GM18870 (cell line): ENCODE measurements around the gene BAAT.
A peak's percentile ranks its signal among the peaks of the same experiment; 100 is the strongest.
"Not testable (repeated sequence)": the region's sequence is repeated elsewhere in the genome, so short reads cannot be mapped to it uniquely, and the experiment has no call there.

ENCODE experiments used
- ATAC-seq: cut with Tn5 transposase; IDR thresholded peaks from one replicate; pipeline ENCODE4 v1.9.1; 2021; ENCODE audit warnings: moderate library complexity; ENCODE audit not compliant: unreplicated experiment

BAAT gene

DNA sequence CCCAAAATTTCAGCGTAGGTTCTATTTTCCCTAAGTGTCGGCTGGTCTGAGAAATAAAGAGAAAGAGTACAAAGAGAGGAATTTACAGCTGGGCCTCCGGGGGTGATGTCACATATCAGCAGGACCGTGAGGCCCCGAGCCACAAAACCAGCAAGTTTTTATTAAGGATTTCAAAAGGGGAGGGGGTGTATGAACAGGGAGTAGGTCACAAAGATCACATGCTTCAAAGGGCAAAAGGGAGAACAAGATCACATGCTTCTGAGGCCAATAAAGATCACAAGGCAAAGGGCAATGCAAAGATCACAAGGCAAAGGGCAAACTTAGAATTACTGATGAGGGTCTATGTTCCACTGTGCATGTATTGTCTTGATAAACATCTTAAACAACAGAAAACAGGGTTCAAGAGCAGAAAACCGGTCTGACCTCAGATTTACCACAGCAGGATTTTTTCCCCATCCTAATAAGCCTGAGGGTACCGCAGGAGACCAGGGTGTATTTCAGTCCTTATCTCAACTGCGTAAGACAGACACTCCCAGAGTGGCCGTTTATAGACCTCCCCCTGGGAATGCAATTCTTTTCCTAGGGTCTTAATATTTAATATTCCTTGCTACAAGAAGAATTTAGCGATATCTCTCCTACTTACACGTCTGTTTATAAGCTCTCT is at the start of gene BAAT:
Gene BAAT, minus strand, starts transcription at position 134 of the 664 bp plus-strand sequence. CDS start 13,602 bp downstream, outside the sequence.
- ATAC-seq = not testable (repeated sequence)

DNA sequence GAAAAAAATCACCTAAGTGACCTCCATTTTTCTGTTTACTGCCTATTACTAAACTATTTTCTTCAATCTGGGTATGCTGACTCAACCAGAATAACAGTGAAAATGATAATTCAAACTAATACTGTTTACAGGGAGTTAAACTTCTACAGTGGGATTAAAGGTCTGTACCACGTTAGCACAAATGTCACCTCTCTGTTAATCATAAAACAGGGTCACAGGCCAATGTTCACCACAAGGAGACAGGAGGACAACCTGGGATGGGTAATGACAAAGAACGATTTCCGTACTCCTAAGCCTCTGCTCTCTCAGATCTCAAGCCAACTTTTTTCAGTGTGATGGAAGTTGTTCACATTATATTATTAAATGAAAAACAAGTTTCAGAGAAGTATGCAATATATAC is 48.4 kb upstream of the BAAT start:
- ATAC-seq = no peak

DNA sequence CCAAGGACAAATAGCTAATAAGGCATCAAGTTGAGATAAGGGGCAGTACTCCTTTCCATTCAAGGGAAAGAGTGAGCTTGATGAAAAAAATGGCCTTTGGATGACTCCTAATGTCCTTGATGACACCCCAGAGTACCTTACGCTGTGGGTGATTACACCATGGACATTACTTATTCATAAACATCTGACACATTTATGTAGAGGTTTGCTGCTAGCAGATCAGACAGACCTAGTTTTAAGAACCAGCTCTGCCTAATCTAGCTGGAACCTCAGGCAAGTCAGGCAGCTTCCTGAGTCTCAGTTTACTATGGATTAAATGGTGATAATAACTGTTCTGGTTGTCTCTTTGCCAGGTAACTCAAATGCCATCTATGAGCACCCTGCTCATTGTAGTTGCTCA is 47.9 kb upstream of the BAAT start:
- no peak for ATAC-seq

DNA sequence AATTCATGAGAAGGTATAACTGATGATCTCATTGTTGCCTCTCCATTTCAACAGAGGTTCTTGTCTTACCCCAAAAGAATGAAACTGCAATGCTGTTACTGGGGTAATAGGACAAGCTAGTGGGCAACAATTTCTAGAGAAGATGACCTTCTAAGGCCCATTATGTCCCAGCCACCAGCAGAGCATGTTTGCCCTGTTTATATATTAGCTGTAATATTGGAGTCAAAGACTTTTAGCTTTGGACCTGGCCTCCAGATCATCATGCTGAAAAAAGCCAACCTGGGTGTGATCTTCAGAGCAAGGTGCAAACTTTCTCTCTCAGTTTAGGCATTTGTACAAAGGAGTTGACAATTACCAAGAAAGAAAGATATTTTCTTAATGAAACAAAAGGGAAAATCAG is 47.4 kb upstream of the BAAT start:
- ATAC-seq = no peak

DNA sequence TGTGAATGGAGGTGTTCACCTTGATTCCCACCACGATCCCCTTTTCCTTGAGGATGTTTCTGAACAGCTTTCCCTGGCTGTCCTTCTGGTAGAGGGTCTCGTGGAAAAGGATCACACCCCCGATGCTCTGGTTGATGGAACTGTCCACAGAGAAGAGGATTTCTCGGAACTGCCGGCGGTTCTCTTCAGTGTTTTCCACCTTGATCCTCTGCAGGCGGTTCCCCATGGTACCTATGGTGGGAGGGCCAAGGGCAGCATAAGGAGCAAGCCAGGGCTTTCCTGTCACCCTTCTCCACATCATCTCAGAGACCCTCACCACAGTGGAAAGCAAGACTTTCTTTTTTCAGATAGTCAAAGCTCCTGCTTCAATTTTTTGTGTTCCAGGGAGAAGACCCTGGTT is 44.9 kb upstream of the BAAT start:
- no peak for ATAC-seq

DNA sequence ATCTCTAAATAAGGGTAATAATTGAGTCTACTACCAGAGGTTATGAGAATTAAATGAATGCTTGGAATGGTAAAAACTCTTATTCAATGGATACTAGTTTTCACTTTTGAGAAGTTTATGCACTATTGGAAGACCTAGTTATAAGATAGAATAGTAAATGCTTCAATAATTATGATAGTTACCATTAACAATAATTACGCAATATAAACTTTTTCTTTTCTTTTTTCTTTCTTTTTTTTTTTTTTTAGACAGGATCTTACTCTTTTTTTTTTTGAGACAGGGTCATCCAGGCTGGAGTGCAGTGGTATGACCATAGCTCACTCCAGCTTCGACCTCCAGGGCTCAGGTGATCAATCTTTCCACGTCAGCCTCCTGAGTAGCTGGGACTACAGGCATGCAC is 44.1 kb upstream of the BAAT start:
- ATAC-seq = no peak

DNA sequence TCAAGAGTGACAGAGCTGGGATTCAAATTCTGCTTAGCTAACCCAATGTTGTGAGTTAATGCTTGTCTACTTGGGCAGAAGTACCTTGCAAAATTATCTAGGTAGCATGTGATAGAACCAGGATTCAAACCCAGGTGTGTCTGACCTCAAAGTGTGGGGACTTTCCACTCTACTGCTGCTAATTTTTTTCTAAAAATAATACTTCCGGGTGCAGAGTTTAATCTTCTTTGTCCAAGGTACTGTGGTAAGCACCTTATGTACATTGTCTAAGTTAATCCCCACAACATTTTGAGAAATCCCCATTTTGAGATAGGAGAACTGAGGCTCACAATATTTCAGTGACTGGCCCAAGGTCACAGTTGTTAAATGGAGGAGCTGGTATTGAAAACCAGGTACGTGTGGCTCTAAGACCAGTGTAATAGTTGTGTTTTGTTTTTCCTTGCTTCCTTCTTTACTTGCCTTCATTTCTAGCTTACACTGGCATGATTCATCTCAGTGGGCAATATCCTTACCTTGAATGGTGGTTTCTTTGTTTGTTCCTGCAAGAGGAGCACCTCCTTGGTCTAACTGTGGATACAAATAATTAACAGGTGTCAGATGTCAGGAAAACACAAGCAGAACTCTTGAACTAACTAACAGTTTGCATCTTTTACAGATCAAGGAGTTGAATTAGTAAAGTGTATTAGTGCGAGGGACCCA is 43.3 kb upstream of the BAAT start:
- peak; percentile 81 for ATAC-seq

DNA sequence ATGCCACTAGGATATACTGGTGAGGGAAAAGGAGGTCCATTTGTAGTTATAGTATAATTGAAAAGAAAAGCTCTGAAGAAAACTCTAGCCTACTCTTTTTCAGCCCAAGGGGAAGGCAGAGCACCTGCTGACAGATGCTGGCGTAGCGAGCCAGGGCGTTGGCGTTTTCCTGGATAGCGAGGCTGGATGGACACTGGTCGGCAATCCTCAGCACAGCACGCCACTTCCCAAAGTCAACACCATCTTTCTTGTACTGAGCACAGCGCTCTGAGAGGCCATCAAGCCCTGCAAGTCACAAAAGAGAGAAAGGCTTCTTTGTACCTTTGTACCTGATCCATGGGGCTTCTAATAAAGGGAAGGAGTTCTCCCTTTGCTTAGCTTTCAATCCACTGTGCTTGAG is 42.6 kb upstream of the BAAT start:
- no peak for ATAC-seq

DNA sequence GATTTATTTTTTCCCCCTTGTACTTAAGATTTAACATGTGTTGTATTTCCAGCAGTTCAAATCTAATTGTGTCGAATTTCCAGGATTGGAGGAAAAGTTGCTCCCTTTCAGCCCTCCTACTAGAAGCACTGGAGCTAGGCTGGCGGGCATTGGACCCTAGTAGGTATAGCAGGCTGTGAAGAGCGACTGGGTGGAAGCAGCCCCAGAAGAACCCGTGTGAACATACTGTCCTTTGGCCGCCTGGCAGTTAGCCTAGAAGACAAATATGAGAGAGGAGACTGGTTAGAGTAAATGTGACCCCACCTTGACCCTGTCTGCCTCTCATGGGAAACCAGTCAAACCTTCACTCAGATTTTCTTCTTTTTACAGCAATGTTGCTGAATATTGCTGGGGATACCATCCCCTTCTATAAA is 36.9 kb upstream of the BAAT start:
- ATAC-seq = no peak

DNA sequence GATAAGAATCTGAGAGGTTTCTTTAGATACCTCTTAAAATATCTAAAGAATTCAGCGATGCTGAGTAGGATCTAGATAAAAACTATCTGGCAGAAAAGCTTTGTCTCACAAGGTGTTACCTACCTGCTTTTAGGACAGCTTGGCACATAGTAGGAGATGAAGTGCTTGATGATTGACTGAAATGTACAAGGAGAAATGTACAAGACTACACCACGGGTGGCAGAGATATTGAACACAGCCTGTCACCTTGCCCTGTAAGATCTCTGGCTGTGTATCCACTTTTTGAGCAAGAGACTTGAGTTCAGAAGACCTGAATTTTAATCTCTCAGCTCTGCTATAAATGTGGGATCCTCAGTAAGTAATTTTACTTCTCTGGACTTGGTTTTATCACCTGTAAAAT is 35.1 kb upstream of the BAAT start:
- ATAC-seq = no peak

DNA sequence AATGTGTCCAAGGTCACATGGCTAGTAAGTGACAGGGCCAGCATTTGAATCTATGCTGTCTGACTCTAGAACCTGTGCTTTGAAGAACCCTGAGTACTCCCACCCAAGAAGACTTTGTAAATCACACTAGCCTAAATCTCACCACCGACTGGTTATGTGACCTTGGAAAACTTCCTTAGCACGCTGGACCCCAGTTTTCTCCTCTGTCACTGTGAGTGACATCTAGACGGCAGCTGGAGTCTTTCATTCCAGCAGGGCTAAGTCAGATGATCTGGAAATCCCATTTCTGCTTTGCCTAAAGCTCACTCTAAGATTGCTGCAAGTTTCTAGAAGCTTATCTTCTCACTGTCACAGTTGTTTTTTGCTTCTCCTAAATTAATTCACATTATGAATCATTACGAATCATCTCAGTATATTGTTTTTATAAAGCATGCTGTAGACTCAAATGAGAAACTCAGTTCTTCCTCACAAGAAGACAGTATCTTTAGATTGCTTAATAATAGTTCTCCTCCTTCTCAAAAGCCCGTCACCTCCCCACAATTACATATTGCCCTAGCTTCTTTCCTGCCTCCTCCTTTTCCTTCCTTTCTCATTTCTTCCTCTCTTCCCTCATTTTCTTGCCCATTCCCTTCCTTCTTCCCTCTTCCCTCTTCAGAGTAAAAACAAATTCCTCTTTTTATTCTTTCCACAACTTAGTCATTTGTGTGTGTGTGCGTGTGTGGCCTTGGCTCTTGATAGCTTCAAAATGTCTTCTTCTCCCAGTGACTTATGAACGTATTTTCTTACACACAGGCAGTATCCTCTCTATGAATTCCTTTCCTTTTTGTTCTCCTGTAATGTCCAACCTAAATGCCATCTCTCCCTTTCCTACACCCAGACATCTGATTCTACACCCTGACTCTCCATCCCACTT is 34.0 kb upstream of the BAAT start:
- no peak for ATAC-seq

DNA sequence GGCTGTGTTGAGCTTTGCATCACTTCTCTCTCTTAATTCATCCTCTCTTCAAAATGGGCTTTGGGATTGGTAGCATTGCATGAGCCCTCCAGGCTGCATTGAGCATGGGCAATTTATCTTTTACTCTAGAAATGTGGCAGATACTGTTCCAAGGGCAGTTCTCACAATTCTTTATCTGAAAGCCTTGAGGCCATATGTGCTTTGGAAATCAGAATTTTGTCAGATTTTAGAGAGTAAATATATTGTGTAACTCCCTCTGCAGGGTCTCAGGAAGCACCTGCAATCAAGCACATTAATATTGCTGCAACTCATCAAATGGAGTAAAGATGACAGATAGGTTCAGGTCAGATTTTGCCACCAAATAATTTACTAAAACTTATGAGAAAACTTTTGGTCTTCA is 33.2 kb upstream of the BAAT start:
- no peak for ATAC-seq

DNA sequence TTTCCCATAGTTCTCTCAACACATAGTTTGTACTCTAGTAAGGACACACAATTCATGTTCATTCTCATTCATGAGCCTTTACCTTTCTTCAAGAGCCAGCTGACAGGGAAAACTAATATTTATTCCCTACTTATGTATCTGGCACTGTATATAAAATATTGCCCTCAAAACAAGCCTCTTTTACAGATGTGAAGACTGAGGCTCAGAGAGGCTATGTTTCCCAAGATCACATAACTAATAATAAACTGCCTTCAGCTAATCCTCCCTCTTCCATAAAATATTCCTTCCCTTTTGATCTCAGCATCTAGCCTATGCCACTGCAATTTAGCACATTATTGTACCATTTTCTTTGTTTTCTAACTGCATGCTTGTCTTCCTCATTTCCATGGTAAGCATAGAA is 32.6 kb upstream of the BAAT start:
- no peak for ATAC-seq

DNA sequence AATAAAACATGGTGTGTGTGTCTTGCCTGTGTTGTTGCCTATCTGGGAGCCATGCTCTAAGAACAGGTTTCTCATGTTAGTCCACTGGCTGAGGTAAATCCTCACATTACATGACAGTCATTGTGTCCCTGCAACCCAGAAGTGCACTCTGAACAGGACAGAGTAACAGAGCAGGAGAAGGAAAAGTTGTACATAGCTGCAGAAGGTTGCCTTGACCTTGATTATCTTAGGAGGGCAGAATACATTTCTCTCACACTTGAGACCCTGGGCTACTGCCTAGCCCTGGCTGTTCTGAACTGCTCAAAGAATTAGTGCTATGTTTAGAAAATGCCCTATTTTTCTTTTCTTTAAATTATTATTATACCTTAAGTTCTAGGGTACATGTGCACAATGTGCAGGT is 30.8 kb upstream of the BAAT start:
- ATAC-seq = no peak

DNA sequence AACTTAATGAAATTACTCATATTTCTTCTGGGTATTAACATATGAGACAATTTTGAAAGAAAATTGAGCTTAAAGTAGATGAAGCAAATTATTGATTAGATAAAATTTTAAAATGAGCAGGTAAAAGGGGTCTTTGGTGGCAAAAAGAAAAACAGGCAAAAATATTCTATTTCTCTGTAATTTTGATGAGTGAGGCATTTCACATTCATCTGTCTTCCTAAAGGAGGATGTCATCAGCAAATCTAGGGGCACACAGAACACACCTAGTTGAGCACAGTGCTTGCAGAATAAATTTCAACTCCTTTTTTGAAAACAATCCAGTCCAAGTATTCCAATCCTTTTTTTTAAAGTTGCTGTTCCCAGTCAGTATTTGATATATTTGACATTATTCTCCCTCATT is 30.0 kb upstream of the BAAT start:
- ATAC-seq = no peak

DNA sequence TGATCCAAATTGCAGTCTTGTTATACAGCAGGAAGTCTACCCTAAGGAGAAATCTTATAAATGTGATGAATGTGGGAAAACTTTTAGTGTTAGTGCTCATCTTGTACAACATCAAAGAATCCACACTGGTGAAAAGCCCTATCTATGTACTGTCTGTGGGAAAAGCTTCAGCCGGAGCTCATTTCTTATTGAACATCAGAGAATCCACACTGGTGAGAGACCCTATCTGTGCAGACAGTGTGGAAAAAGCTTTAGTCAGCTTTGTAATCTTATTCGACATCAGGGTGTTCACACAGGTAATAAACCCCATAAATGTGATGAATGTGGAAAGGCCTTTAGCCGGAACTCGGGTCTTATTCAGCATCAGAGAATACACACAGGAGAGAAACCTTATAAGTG is 24.3 kb upstream of the BAAT start:
- no peak for ATAC-seq

DNA sequence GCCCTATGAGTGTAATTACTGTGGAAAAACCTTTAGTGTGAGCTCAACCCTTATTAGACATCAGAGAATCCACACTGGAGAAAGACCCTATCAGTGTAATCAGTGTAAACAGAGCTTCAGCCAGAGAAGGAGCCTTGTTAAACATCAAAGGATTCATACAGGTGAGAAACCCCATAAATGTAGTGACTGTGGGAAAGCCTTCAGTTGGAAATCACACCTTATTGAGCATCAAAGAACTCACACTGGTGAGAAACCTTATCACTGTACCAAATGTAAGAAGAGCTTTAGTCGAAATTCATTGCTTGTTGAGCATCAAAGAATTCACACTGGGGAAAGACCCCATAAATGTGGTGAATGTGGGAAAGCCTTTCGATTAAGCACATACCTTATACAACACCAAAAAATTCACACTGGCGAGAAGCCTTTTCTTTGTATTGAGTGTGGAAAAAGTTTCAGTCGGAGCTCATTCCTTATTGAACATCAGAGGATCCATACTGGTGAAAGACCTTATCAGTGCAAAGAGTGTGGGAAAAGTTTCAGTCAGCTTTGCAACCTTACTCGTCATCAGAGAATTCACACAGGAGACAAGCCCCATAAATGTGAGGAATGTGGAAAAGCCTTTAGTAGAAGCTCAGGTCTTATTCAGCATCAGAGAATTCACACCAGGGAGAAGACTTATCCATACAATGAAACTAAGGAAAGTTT is 23.7 kb upstream of the BAAT start:
- ATAC-seq = no peak

DNA sequence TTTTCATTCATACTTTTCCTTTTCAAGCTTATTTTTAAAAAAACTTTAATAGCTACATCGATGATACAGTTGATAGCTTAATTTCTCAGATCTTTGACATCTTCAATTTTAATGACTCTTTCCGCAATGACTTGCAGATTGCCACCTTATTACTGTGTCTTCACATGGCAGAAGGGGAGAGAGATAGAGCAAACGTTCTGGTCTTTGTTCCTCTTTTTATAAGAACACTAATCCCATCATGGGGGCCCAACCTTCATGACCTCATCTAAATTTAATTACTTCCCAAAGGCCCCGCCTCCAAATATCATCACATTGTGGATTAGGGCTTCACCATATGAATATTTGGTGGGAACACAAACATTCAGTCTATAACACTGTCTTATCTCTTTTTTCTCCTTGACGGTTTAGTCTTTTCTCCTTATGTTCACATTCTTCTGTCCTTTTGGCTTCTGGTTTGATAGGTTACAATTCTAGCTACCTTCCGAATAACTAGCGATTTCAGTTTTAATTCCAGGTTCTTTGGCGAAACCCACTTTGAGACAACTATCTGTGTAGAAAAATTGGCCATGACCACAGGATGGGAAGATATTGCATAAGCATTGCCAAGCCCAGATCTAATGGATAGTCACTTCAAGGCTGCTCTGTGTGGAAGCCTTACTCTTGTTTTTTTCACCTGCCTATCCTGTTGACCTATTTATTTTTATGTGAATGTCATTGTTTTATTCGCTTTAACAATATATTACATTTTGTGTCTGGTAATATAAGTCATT is 18.9 kb upstream of the BAAT start:
- ATAC-seq = no peak

DNA sequence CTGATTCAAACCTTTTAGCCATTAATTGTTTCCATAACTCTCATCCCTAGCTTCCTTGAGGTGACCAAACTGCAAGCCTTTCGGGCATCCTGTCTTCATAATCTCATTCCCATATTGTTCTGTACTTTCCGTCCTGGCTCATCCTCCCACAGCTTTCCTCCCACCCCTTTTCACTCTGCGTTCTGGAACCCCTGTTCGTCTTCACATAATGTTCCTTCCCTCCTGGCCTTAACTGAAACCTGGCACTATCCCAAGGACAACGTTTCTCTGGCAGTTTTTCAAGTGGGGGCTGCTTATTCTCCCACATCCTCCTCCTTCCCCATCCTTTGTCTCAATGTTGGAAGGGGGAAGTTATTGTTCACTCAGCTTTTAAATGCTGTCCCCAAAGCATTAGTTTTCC is 15.3 kb upstream of the BAAT start:
- no peak for ATAC-seq

DNA sequence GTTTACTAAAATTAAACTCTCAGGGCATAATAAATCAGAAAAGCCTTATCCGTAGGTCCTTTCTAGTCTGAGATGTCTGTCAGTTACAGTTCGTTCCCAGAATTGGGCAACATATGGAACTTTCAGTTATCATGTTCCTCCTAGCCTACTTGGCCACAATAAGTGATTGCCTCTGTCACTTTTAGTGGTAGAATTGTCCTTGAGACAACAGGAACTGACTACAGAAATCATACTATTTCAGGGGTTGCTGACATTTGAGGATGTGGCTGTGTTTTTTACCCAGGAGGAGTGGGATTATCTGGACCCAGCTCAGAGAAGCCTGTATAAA is 14.8 kb upstream of the BAAT start:
- no peak for ATAC-seq
